K562 (cell line): ENCODE measurements around the gene LRRC75A. TPM values are rescaled to one million over a fixed set of nuclear protein-coding genes. Genes with fewer than 3 reads are reported as not detected.

Experiments used
- ATAC-seq: fragments of 200-7000 bp; cut with Tn5 transposase; 3 replicates; pipeline ENCODE4 v1.9.1; 2020; ENCODE audit warnings: moderate library complexity
- BruUV-seq: library from RNA; stranded (reverse); fragments of 400-500 nt; replicated peaks from 2 replicates; lab custom pipeline; 2021; lab: Mats Ljungman, UMichigan
- CTCF ChIA-PET: fragments of 300-600 bp; formaldehyde crosslinking; extraction: SDS; loops from one replicate; lab custom pipeline; 2021; ENCODE audit warnings: low intra/inter-chr PET ratio; lab: Yijun Ruan, JAX
- POLR2A ChIA-PET: fragments of 300-600, 350-650 bp; sonication (Branson Sonifier 250); formaldehyde crosslinking; extraction: SDS; loops from one replicate; lab custom pipeline; 2021; ENCODE audit warnings: antibody characterized with exemption, inconsistent platforms; lab: Yijun Ruan, JAX
- DNase-seq, 4 experiments: peaks; one replicate each; pipeline versions ENCODE4 v3.0.0 to v3.0.0-alpha.2; 2011 to 2018; ENCODE audit warnings: low spot score in 3 of 4, mixed read lengths in 3 of 4; ENCODE audit errors: extremely low read depth in 1 of 4
- FAIRE-seq: peaks from 2 replicates; lab custom pipeline; 2011; peaks lifted over from hg19 to GRCh38; lab: Jason Lieb, UNC
- H2AFZ ChIP-seq: 2 replicates; pipeline ENCODE4 v1.6.0; 2011; ENCODE audit warnings: low read depth, low read length, control low read depth, inconsistent platforms
- H3K27ac ChIP-seq: fragments of 200-600 bp; 3 replicates; pipeline ENCODE4 v1.8.0; 2011; ENCODE audit warnings: low read depth, mild to moderate bottlenecking, control low read depth, inconsistent platforms, low read length, moderate library complexity, mixed read lengths; ENCODE audit errors: extremely low read depth
- H3K27me3 ChIP-seq, 2 experiments: fragments of 300-600 bp in 1 of 2; 2 replicates in 1 of 2; 3 replicates in 1 of 2; pipeline versions ENCODE4 v1.6.0 to v1.8.0; 2011; ENCODE audit warnings: inconsistent platforms in 2 of 2, low read length in 2 of 2, mild to moderate bottlenecking in 1 of 2, mixed read lengths in 1 of 2, moderate library complexity in 1 of 2; ENCODE audit not compliant: control insufficient read depth in 2 of 2, insufficient read depth in 2 of 2
- H3K36me3 ChIP-seq: fragments of 300-600 bp; 3 replicates; pipeline ENCODE4 v1.8.0; 2011; ENCODE audit warnings: mild to moderate bottlenecking, low read length, inconsistent platforms; ENCODE audit not compliant: control insufficient read depth, insufficient read depth
- H3K4me1 ChIP-seq, 2 experiments: fragments of 200-600 bp in 1 of 2; replicated peaks in 1 of 2; 2 replicates in 1 of 2; 3 replicates in 1 of 2; pipeline versions ENCODE4 v1.5.1 to v1.8.0; 2011; ENCODE audit warnings: inconsistent platforms in 2 of 2, low read length in 2 of 2, mild to moderate bottlenecking in 1 of 2, mixed read lengths in 1 of 2, moderate library complexity in 1 of 2; ENCODE audit not compliant: control insufficient read depth in 2 of 2, insufficient read depth in 2 of 2
- H3K4me2 ChIP-seq: 2 replicates; pipeline ENCODE4 v1.6.1; 2011; ENCODE audit warnings: low read length, control low read depth, inconsistent platforms, mixed read lengths; ENCODE audit not compliant: insufficient read depth
- H3K4me3 ChIP-seq: fragments of 200-600 bp; sonication (generic), shearing (Covaris generic); 2 replicates; pipeline ENCODE4 v1.5.1; 2016; ENCODE audit warnings: control low read depth, inconsistent platforms
- H3K79me2 ChIP-seq: fragments of 200-600 bp; 3 replicates; pipeline ENCODE4 v1.8.0; 2011; ENCODE audit warnings: low read length, inconsistent platforms; ENCODE audit not compliant: control insufficient read depth, insufficient read depth
- H3K9ac ChIP-seq, 2 experiments: 2 replicates each; pipeline versions ENCODE4 v1.6.0 to v1.6.1; 2011; ENCODE audit warnings: low read depth in 2 of 2, low read length in 2 of 2, control low read depth in 1 of 2, inconsistent platforms in 1 of 2, mild to moderate bottlenecking in 1 of 2, mixed read lengths in 1 of 2; ENCODE audit not compliant: insufficient read depth in 1 of 2
- H3K9me1 ChIP-seq: one replicate; pipeline ENCODE4 v1.6.0; 2011; ENCODE audit warnings: inconsistent platforms, mild to moderate bottlenecking, low read length, moderate library complexity; ENCODE audit not compliant: control insufficient read depth, insufficient read depth
- H3K9me3 ChIP-seq: replicated peaks from 2 replicates; pipeline ENCODE4 v1.5.1; 2011; ENCODE audit warnings: low read depth, low read length, inconsistent platforms; ENCODE audit not compliant: control insufficient read depth, insufficient read depth
- H4K20me1 ChIP-seq: replicated peaks from 2 replicates; pipeline ENCODE4 v1.6.1; 2011; ENCODE audit warnings: low read length, inconsistent platforms, mixed read lengths; ENCODE audit not compliant: control insufficient read depth, insufficient read depth
- BCL6 ChIP-seq: fragments of 250-450 bp; sonication (Bioruptor Pico); IDR thresholded peaks from 2 replicates; pipeline ENCODE4 v1.4.0; 2020
- CAMTA2 ChIP-seq: fragments of 250-450 bp; sonication (Bioruptor Pico); conservative IDR thresholded peaks from 2 replicates; pipeline ENCODE4 v1.5.1; 2022
- CHD4 ChIP-seq: fragments of 200-600 bp; sonication (generic); IDR thresholded peaks from 3 replicates; pipeline ENCODE4 v1.6.1; 2012; ENCODE audit warnings: low read depth, mild to moderate bottlenecking, mixed read lengths, low read length, inconsistent platforms; ENCODE audit not compliant: insufficient read depth, insufficient replicate concordance, poor library complexity, severe bottlenecking
- DLX4 ChIP-seq: fragments of 250-450 bp; sonication (Bioruptor Pico); IDR thresholded peaks from 2 replicates; pipeline ENCODE4 v1.6.1; 2021; ENCODE audit warnings: mild to moderate bottlenecking
- EP400 ChIP-seq: fragments of 450-650 bp; IDR thresholded peaks from 2 replicates; pipeline ENCODE4 v1.6.1; 2017; ENCODE audit warnings: antibody characterized with exemption, mild to moderate bottlenecking, moderate library complexity
- GABPB1 ChIP-seq: sonication (generic); formaldehyde crosslinking; IDR thresholded peaks from 2 replicates; pipeline ENCODE4 v1.8.0; 2022; ENCODE audit warnings: mild to moderate bottlenecking, missing genetic modification reagents
- HNRNPH1 ChIP-seq: fragments of 200-400 bp; formaldehyde crosslinking; optimal IDR thresholded peaks from 2 replicates; pipeline ENCODE3; 2017; ENCODE audit warnings: low read depth, mild to moderate bottlenecking, low read length, moderate library complexity
- IRF1 ChIP-seq: sonication (generic); formaldehyde crosslinking; IDR thresholded peaks from 2 replicates; pipeline ENCODE4 v1.8.0; 2022; ENCODE audit warnings: missing genetic modification reagents, mild to moderate bottlenecking, borderline replicate concordance
- NELFE ChIP-seq: IDR thresholded peaks from 2 replicates; pipeline ENCODE4 v1.6.1; 2011; ENCODE audit warnings: mild to moderate bottlenecking; ENCODE audit not compliant: insufficient read depth, insufficient read length
- NKRF ChIP-seq: fragments of 450-650 bp; IDR thresholded peaks from 2 replicates; pipeline ENCODE4 v1.6.1; 2016; ENCODE audit warnings: borderline replicate concordance
- RAD51 ChIP-seq: fragments of 450-650 bp; IDR thresholded peaks from 2 replicates; pipeline ENCODE4 v1.7.1; 2016; ENCODE audit warnings: low read depth, mild to moderate bottlenecking, borderline replicate concordance
- SREBF2 ChIP-seq: sonication (generic); formaldehyde crosslinking; IDR thresholded peaks from 2 replicates; pipeline ENCODE4 v1.4.0; 2020; ENCODE audit warnings: mild to moderate bottlenecking, missing genetic modification reagents
- WGBS: fragments of 100-300 bp; shearing (Covaris generic); methylation state at CpG from one replicate; pipeline ENCODE4 v1.1.6; 2016; ENCODE audit warnings: low coverage, mixed read lengths; ENCODE audit not compliant: insufficient coverage; ENCODE audit errors: missing lambda C conversion rate; 5-methylcytosine and 5-hydroxymethylcytosine counted together
- in situ Hi-C: fragments of 300-500 bp; cut with MboI; formaldehyde crosslinking; loops from 4 replicates; pipeline ENCODE4 v1.15.0; 2018; ENCODE audit warnings: inconsistent platforms, mixed read lengths
- intact Hi-C: fragments of 100-400 bp; cut with micrococcal nuclease; formaldehyde crosslinking; loops from 2 replicates; pipeline ENCODE4 v1.14.2; 2022
- polyA plus RNA-seq, 8 experiments: library from polyadenylated mRNA; depleted of rRNA in 4 of 8; stranded (reverse) in 5 of 8; unstranded in 3 of 8; fragments of >200 nt; fragmentation: Nextera tagmentation in 2 of 8; fragmentation: Illumina TruSeq in 1 of 8; extraction: Ambion mirVana in 2 of 8; extraction: Trizol in 1 of 8; gene quantifications; 2 replicates each; pipeline versions ENCODE4 v1.2.1 to v1.2.3, GENCODE V29; 2011 to 2014; ENCODE audit warnings: inconsistent platforms in 1 of 8, missing spikeins in 1 of 8
- total RNA-seq, 7 experiments: library from RNA; depleted of rRNA in 6 of 7; stranded (reverse); fragments of >200 nt in 6 of 7; fragmentation: Illumina TruSeq in 2 of 7; extraction: Trizol in 2 of 7; gene quantifications; 2 replicates each; pipeline versions ENCODE4 v1.2.1 to v1.2.3, GENCODE V29; 2011 to 2021; ENCODE audit warnings: low replicate concordance in 1 of 7
- TF ChIP-seq, protein P1 (sequence below): fragments of 450-650 bp; IDR thresholded peaks from 2 replicates; pipeline ENCODE4 v1.6.1; 2016; ENCODE audit warnings: low read depth, mild to moderate bottlenecking, moderate library complexity

Gene LRRC75A
- total and polyA plus RNA-seq, 9 of the 15 experiments (the other 6 are each of a cell fraction or from before 2014, with no cell fraction given), result 0.04 to 0.34 (median 0.08) TPM; not detected in 5

DNA sequence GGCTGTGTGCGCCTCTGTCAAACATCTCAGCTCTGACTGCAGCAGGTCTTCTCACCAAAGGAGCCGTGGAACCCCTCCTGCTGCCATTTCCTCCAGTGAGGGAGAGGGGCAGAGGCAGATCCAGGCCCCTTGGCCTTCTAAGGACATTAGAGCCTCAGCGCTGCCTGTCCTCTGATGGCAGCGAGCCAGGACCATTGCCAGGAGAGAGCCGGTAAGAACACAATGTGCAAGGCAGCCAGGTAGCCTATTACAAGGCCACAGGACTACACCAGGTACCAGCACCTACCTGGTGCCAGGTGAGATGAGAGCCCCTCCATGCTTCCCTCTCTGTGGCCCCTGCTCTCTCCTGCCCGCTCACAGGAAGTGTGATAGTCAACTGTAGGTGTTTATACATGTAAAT, 11.0 kb downstream of the LRRC75A start (continued):
- no peak for TF ChIP-seq SREBF2

- peaks cover 0 to 18% of the 10 kb centered on the region in 2 experiments; a peak in 2 of 5 replicates for H3K27me3 ChIP-seq
- intact Hi-C loops, result no loop called here
- in situ Hi-C loops, result no loop called here
- BruUV-seq, result no TSS peak
- no peak overlapping the region for H3K27ac ChIP-seq
- no peak overlapping the region for H3K9ac ChIP-seq
- ChIA-PET CTCF (no interaction called here), POLR2A (interaction anchor here (0.6 kb wide), 1 partner anchor 697 kb away, joined by 3 read pairs; no protein-coding TSS in a partner anchor)
- H4K20me1 ChIP-seq, result no peaks in the 10 kb centered on the region; the same call in 1 of the 2 replicates
- ATAC-seq (no peak), FAIRE-seq (no peak), DNase-seq (no peak)
- H3K4me3 ChIP-seq, result no peak overlapping the region
- 11% methylated on average over 2 of the region's 2 CpGs for WGBS
- H3K36me3 ChIP-seq, result no peaks in the 10 kb centered on the region
- no peaks in the 10 kb centered on the region for H3K9me1 ChIP-seq
- H3K79me2 ChIP-seq, result no peaks in the 10 kb centered on the region
- peaks cover 0 to 4% of the 10 kb centered on the region in 2 experiments; a peak in 1 of 5 replicates for H3K4me1 ChIP-seq
- no peaks in the 10 kb centered on the region for H3K9me3 ChIP-seq
- H3K4me2 ChIP-seq, result no peak overlapping the region
- H2AFZ ChIP-seq, result no peak overlapping the region
- TF ChIP-seq CAMTA2 (CRISPR knock-in tag) (no peak), BCL6 (no peak), CHD4 (no peak), HNRNPH1 (no peak), DLX4 (CRISPR knock-in tag) (no peak), EP400 (no peak), RAD51 (no peak), IRF1 (CRISPR knock-in tag) (no peak), NKRF (no peak), NELFE (no peak), GABPB1 (CRISPR knock-in tag) (no peak)
- TF ChIP-seq, protein P1, sequence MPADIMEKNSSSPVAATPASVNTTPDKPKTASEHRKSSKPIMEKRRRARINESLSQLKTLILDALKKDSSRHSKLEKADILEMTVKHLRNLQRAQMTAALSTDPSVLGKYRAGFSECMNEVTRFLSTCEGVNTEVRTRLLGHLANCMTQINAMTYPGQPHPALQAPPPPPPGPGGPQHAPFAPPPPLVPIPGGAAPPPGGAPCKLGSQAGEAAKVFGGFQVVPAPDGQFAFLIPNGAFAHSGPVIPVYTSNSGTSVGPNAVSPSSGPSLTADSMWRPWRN, result no peak
These were observed 12.7 kb downstream of the LRRC75A start for GRCh38 chr17:16479264-16479663.
